Measurements from ENCODE around the gene EEF1A2. TPM values are rescaled to one million over a fixed set of nuclear protein-coding genes. Genes with fewer than 3 reads are reported as not detected.
A peak's percentile ranks its signal among the peaks of the same experiment; 100 is the strongest.
"Not testable (repeated sequence)": the region's sequence is repeated elsewhere in the genome, so short reads cannot be mapped to it uniquely, and the experiment has no call there.

EEF1A2 gene
- total RNA-seq, 4 donors from 2014 or later: 1.7 to 17.8 (median 7.4) TPM

GRCh38 chr20:63519668-63520503 is 21.0 kb upstream of the EEF1A2 start:
- peaks cover 28 to 40% (median 35%) of the 10 kb centered on the region in 4 donors for H3K4me1 ChIP-seq
- WGBS: 6% methylated on average over 13 of the region's 72 CpGs
- TF ChIP-seq EP300 (IDR thresholded peaks at IDR 0.05) (no peak), CTCF (IDR thresholded peaks at IDR 0.05) (peak; percentile 18 to 40 (median 31))
- peak overlapping the region; percentile 94 to 98 (median 96) for H3K27ac ChIP-seq (replicated peaks in 1 of 4)
- H3K27me3 ChIP-seq: no peaks in the 10 kb centered on the region
- DNase-seq (ENCODE audit: extremely low spot score): no peak
- peak overlapping the region; percentile 86 to 99 (median 93) for H3K4me3 ChIP-seq
- peaks cover 0 to 21% (median 9%) of the 10 kb centered on the region in 4 donors for H3K36me3 ChIP-seq
- H3K9me3 ChIP-seq: no peaks in the 10 kb centered on the region
- intact Hi-C loops (cut with DNase I): loop anchor here (2.0 kb wide), 1 partner anchor 23 kb away; no protein-coding TSS in a partner anchor

GRCh38 chr20:63518946-63519667 is 20.2 kb upstream of the EEF1A2 start:
- no peak for TF ChIP-seq POLR2AphosphoS5 (IDR thresholded peaks at IDR 0.05)
- TF ChIP-seq CTCF (IDR thresholded peaks at IDR 0.05): no peak
- TF ChIP-seq POLR2A (IDR thresholded peaks at IDR 0.05; ENCODE audit: low read depth): no peak
- TF ChIP-seq EP300 (IDR thresholded peaks at IDR 0.05): no peak
- DNase-seq (ENCODE audit: extremely low spot score): no peak
- peaks cover 0 to 21% (median 9%) of the 10 kb centered on the region in 4 donors for H3K36me3 ChIP-seq
- H3K4me3 ChIP-seq: peak overlapping the region; percentile 86 to 99 (median 93)
- H3K27me3 ChIP-seq: no peaks in the 10 kb centered on the region
- 81% methylated on average over 23 of the region's 32 CpGs for WGBS
- intact Hi-C loops (cut with DNase I): loop anchor here (2.0 kb wide), 1 partner anchor 22 kb away; no protein-coding TSS in a partner anchor
- peak overlapping the region in 2 of 4 donors; percentile 95 to 98 for H3K27ac ChIP-seq (replicated peaks in 1 of 4)
- peaks cover 28 to 40% (median 35%) of the 10 kb centered on the region in 4 donors for H3K4me1 ChIP-seq
- H3K9me3 ChIP-seq: no peaks in the 10 kb centered on the region

GRCh38 chr20:63518351-63518861 is 19.5 kb upstream of the EEF1A2 start:
- 75% methylated on average over 11 of the region's 20 CpGs for WGBS
- peaks cover 0 to 16% (median 9%) of the 10 kb centered on the region in 4 donors for H3K36me3 ChIP-seq
- TF ChIP-seq EP300 (IDR thresholded peaks at IDR 0.05) (no peak), POLR2A (IDR thresholded peaks at IDR 0.05; ENCODE audit: low read depth) (no peak)
- H3K4me1 ChIP-seq: peaks cover 28 to 38% (median 35%) of the 10 kb centered on the region in 4 donors
- H3K27ac ChIP-seq (replicated peaks in 1 of 4): no peak overlapping the region
- H3K4me3 ChIP-seq: no peak overlapping the region
- intact Hi-C loops (cut with DNase I): loop anchor here (2.0 kb wide), 1 partner anchor 22 kb away; no protein-coding TSS in a partner anchor
- H3K9me3 ChIP-seq: no peaks in the 10 kb centered on the region
- DNase-seq (ENCODE audit: extremely low spot score): no peak
- no peaks in the 10 kb centered on the region for H3K27me3 ChIP-seq

GRCh38 chr20:63517376-63518309 is 18.8 kb upstream of the EEF1A2 start:
- Histone ChIP-seq H3K27me3 (peaks cover 0 to 2% (median 0%) of the 10 kb centered on the region in 4 donors), H3K27ac (replicated peaks in 1 of 4) (no peak overlapping the region), H3K4me1 (peaks cover 23 to 33% (median 30%) of the 10 kb centered on the region in 4 donors), H3K36me3 (peaks cover 0 to 8% (median 4%) of the 10 kb centered on the region in 4 donors), H3K9me3 (no peaks in the 10 kb centered on the region), H3K4me3 (no peak overlapping the region)
- no peak for DNase-seq (ENCODE audit: extremely low spot score)
- intact Hi-C loops (cut with DNase I): loop anchor here (2.0 kb wide), 1 partner anchor 21 kb away; no protein-coding TSS in a partner anchor
- 97% methylated on average over 15 of the region's 32 CpGs for WGBS
- TF ChIP-seq POLR2A (IDR thresholded peaks at IDR 0.05; ENCODE audit: low read depth) (no peak), POLR2AphosphoS5 (IDR thresholded peaks at IDR 0.05) (no peak), CTCF (IDR thresholded peaks at IDR 0.05) (no peak), EP300 (IDR thresholded peaks at IDR 0.05) (no peak)

- H3K9me3 ChIP-seq; DNase-seq (ENCODE audit: extremely low spot score); H3K36me3 ChIP-seq; intact Hi-C loops (cut with DNase I); H3K4me3 ChIP-seq; H3K27ac ChIP-seq (replicated peaks in 1 of 4): not testable (repeated sequence)
- 69% methylated on average over 10 of the region's 10 CpGs for WGBS
- H3K4me1 ChIP-seq: peaks cover 5 to 12% (median 7%) of the 10 kb centered on the region in 4 donors
- H3K27me3 ChIP-seq: peaks cover 0 to 28% (median 1%) of the 10 kb centered on the region in 4 donors
Measured at GRCh38 chr20:63514520-63514919, 15.6 kb upstream of the EEF1A2 start.
